Measurements from ENCODE around the gene SHC2. TPM values are rescaled to one million over a fixed set of nuclear protein-coding genes. Genes with fewer than 3 reads are reported as not detected.

The SHC2 gene
- total and polyA plus RNA-seq, 2 of the 13 experiments (the other 11 are each of a cell fraction or from before 2014, with no cell fraction given): 9.0 to 18.3 TPM

GRCh38 chr19:439167-439900, 21.5 kb downstream of the SHC2 start:
- H3K9ac ChIP-seq (ENCODE audit: insufficient read depth, low read depth, low read length): no peak overlapping the region
- no peaks in the 10 kb centered on the region; the same call in 1 of the 2 replicates for H4K20me1 ChIP-seq (ENCODE audit: insufficient read depth, low read length)
- 0 out of 5 replicates have a peak, but pooled peaks cover 0 to under 1% of the 10 kb centered on the region in 2 experiments for H3K36me3 ChIP-seq (replicated peaks in 1 of 2; ENCODE audit: control insufficient read depth in 1 of 2, insufficient read depth in 2 of 2, low read length in 2 of 2)
- no peaks in the 10 kb centered on the region for H3K79me2 ChIP-seq (ENCODE audit: insufficient read depth, low read length)
- no peak overlapping the region for H3K27ac ChIP-seq (ENCODE audit: extremely low read length, insufficient read depth, low read length)
- 95% methylated on average over 18 of the region's 27 CpGs for WGBS (ENCODE audit: low lambda C conversion rate)
- no peaks in the 10 kb centered on the region for H3K27me3 ChIP-seq (ENCODE audit: control insufficient read depth in 1 of 2, insufficient read depth in 2 of 2, low read length in 2 of 2)
- in situ Hi-C loops (cut with HindIII; ENCODE audit: extremely low pct_ligation_motif_present, low pct_unique_long_range_greater_than_20kb) (no loop called here), intact Hi-C loops (cut with micrococcal nuclease; ENCODE audit: unreplicated experiment) (no loop called here)
- no peak overlapping the region for H3K4me3 ChIP-seq (replicated peaks in 1 of 3; ENCODE audit: insufficient read depth in 1 of 3, low read depth in 2 of 3, low read length in 3 of 3)
- no peak for ATAC-seq
- TF ChIP-seq, protein P1, sequence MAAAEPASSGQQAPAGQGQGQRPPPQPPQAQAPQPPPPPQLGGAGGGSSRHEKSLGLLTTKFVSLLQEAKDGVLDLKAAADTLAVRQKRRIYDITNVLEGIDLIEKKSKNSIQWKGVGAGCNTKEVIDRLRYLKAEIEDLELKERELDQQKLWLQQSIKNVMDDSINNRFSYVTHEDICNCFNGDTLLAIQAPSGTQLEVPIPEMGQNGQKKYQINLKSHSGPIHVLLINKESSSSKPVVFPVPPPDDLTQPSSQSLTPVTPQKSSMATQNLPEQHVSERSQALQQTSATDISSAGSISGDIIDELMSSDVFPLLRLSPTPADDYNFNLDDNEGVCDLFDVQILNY (CRISPR knock-in tag; conservative IDR thresholded peaks at IDR 0.05): no peak
- no peak for TF ChIP-seq HOXA9 (CRISPR knock-in tag; IDR thresholded peaks at IDR 0.05; ENCODE audit: borderline replicate concordance)
- no peak for TF ChIP-seq CHD2 (IDR thresholded peaks at IDR 0.05; ENCODE audit: low read depth, low read length)
- no peak for TF ChIP-seq ZNF30 (CRISPR knock-in tag; IDR thresholded peaks at IDR 0.05)
- no peak for TF ChIP-seq ZNF367 (CRISPR knock-in tag; IDR thresholded peaks at IDR 0.05; ENCODE audit: borderline replicate concordance)
- no peak for TF ChIP-seq ZNF761 (CRISPR knock-in tag; conservative IDR thresholded peaks at IDR 0.05)
- TF ChIP-seq PHF8 (CRISPR knock-in tag; IDR thresholded peaks at IDR 0.05): no peak
- TF ChIP-seq RARG (CRISPR knock-in tag; IDR thresholded peaks at IDR 0.05; ENCODE audit: low read depth): no peak
- TF ChIP-seq CEBPZ (IDR thresholded peaks at IDR 0.05; ENCODE audit: low read length): no peak
- no TSS peak for BruUV-seq (replicated peaks)
- no peak overlapping the region for H3K4me2 ChIP-seq (ENCODE audit: low read depth, low read length)
- CTCF ChIA-PET (ENCODE audit: low intra/inter-chr PET ratio, low total read pairs): no interaction called here
- FAIRE-seq: no peak
- peaks cover under 1% of the 10 kb centered on the region; the same call in 1 of the 2 replicates for H3K9me3 ChIP-seq (ENCODE audit: low read length)
- H2AFZ ChIP-seq (ENCODE audit: low read length): no peak overlapping the region
- H3K4me1 ChIP-seq (ENCODE audit: insufficient read depth, low read length): no peaks in the 10 kb centered on the region
- POLR2A ChIA-PET: no interaction called here
- no peak for DNase-seq (ENCODE audit: low spot score)
